Body of pancreas (tissue), 4 donors: ENCODE results near the gene OR10H3. TPM values are rescaled to one million over a fixed set of nuclear protein-coding genes. Genes with fewer than 3 reads are reported as not detected.
A peak's percentile ranks its signal among the peaks of the same experiment; 100 is the strongest.

Experiments used
- ATAC-seq: fragments of 150-250 bp; one replicate; pipeline ENCODE4 v1.9.1; 2016
- DNase-seq, 4 donors: peaks; one replicate each; pipeline ENCODE4 v3.0.0-alpha.2; 2019
- H3K27ac ChIP-seq, 4 donors: fragments of 200-600 bp; sonication (generic); 1 replicate in 3 of 4; 2 replicates in 1 of 4; pipeline versions ENCODE4 v1.5.1 to v1.6.1; 2016 to 2019; ENCODE audit warnings: mild to moderate bottlenecking in 1 of 4, mixed read lengths in 1 of 4, moderate library complexity in 1 of 4
- H3K27me3 ChIP-seq, 2 donors: fragments of 200-600 bp; sonication (generic); one replicate each; pipeline ENCODE4 v1.6.0; 2016; ENCODE audit warnings: mild to moderate bottlenecking in 1 of 2
- H3K36me3 ChIP-seq, 2 donors: fragments of 200-600 bp; sonication (generic); replicated peaks in 1 of 2; 2 replicates each; pipeline ENCODE4 v1.5.1; 2016; ENCODE audit warnings: low read depth in 2 of 2; ENCODE audit not compliant: insufficient read depth in 1 of 2
- H3K4me1 ChIP-seq: fragments of 200-600 bp; sonication (generic); one replicate; pipeline ENCODE4 v1.6.0; 2016
- H3K4me3 ChIP-seq, 2 donors: fragments of 200-600 bp; sonication (generic); 1 replicate in 1 of 2; 2 replicates in 1 of 2; pipeline ENCODE4 v1.5.1; 2016 to 2019
- H3K9me3 ChIP-seq, 3 donors: fragments of 200-600 bp; sonication (generic); 1 replicate in 2 of 3; 2 replicates in 1 of 3; pipeline ENCODE4 v1.5.1; 2016
- POLR2A ChIP-seq, 3 donors: fragments of 450-650 bp; IDR thresholded peaks; one replicate each; pipeline ENCODE4 v1.6.1; 2016; ENCODE audit warnings: antibody characterized with exemption in 3 of 3, mild to moderate bottlenecking in 2 of 3
- WGBS, 2 donors: methylation state at CpG; one replicate each; pipeline ENCODE4 v1.1.5; 2017; 5-methylcytosine and 5-hydroxymethylcytosine counted together
- intact Hi-C: fragments of 100-400 bp; cut with DNase I; formaldehyde crosslinking; loops from one replicate; pipeline ENCODE4 v1.15.1; 2023
- total RNA-seq, 2 donors: library from RNA; depleted of rRNA; stranded (reverse); fragments of >200 nt; gene quantifications; one replicate each; pipeline ENCODE4 v1.1.0, GENCODE V29; 2016
- TF ChIP-seq, protein P1 (sequence below), 7 experiments: fragments of 450-650 bp in 4 of 7; fragments of 200-600 bp in 3 of 7; sonication (generic) in 3 of 7; IDR thresholded peaks; one replicate each; pipeline ENCODE4 v1.5.1; 2016 to 2019; ENCODE audit warnings: antibody characterized with exemption in 7 of 7

Gene OR10H3
- total RNA-seq, 2 donors from 2014 or later: not detected

DNA sequence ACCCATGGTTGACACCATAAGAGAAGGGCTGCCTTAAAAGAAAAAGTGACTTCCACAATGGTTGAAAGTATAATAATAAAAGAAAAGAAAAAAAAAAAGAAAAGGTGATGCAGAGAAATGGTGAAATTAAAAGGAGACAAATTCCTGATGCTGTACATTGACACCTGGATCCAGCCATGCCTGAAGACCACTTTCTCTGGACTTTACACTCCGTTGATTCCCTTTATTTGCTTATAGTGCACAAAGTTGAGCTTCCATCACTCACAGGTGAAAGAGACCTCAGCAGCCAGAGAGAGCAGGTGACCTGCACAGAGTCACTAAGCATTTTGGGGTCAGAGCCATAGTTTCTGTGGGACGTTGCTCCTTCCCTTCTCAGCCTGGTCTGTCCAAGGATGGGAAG lies 37.5 kb downstream of the OR10H3 start:
- Histone ChIP-seq H3K27ac (no peak overlapping the region), H3K27me3 (no peaks in the 10 kb centered on the region), H3K4me1 (peaks cover 9% of the 10 kb centered on the region), H3K4me3 (no peak overlapping the region), H3K36me3 (no peaks in the 10 kb centered on the region), H3K9me3 (no peaks in the 10 kb centered on the region)
- 25 to 43% methylated on average over 2 of the region's 2 CpGs for WGBS, 2 donors
- DNase-seq (no peak), ATAC-seq (no peak)
- intact Hi-C loops: no loop called here
- TF ChIP-seq, protein P1, sequence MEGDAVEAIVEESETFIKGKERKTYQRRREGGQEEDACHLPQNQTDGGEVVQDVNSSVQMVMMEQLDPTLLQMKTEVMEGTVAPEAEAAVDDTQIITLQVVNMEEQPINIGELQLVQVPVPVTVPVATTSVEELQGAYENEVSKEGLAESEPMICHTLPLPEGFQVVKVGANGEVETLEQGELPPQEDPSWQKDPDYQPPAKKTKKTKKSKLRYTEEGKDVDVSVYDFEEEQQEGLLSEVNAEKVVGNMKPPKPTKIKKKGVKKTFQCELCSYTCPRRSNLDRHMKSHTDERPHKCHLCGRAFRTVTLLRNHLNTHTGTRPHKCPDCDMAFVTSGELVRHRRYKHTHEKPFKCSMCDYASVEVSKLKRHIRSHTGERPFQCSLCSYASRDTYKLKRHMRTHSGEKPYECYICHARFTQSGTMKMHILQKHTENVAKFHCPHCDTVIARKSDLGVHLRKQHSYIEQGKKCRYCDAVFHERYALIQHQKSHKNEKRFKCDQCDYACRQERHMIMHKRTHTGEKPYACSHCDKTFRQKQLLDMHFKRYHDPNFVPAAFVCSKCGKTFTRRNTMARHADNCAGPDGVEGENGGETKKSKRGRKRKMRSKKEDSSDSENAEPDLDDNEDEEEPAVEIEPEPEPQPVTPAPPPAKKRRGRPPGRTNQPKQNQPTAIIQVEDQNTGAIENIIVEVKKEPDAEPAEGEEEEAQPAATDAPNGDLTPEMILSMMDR (IDR thresholded peaks at IDR 0.05): no peak
- no peak for TF ChIP-seq POLR2A (IDR thresholded peaks at IDR 0.05)

- ATAC-seq: no peak
- no peak for DNase-seq
Observed at GRCh38 chr19:15776264-15776663, 38.5 kb downstream of the OR10H3 start.

GRCh38 chr19:15776991-15777970 lies 39.5 kb downstream of the OR10H3 start:
- no peak for TF ChIP-seq POLR2A (IDR thresholded peaks at IDR 0.05)
- TF ChIP-seq, protein P1 (IDR thresholded peaks at IDR 0.05): no peak
- ATAC-seq (no peak), DNase-seq (no peak)
- no peak overlapping the region for H3K27ac ChIP-seq
- 42 to 45% methylated on average over 9 of the region's 9 CpGs for WGBS, 2 donors
- H3K9me3 ChIP-seq: no peaks in the 10 kb centered on the region
- intact Hi-C loops: no loop called here
- H3K4me3 ChIP-seq: no peak overlapping the region
- no peaks in the 10 kb centered on the region for H3K36me3 ChIP-seq
- H3K27me3 ChIP-seq: no peaks in the 10 kb centered on the region
- H3K4me1 ChIP-seq: peaks cover 12% of the 10 kb centered on the region

More at GRCh38 chr19:15776264-15776663, 38.5 kb downstream of the OR10H3 start:
- intact Hi-C loops: no loop called here
- TF ChIP-seq, protein P1 (IDR thresholded peaks at IDR 0.05): no peak
- no peak for TF ChIP-seq POLR2A (IDR thresholded peaks at IDR 0.05)
- no peaks in the 10 kb centered on the region for H3K27me3 ChIP-seq
- H3K4me3 ChIP-seq: no peak overlapping the region
- H3K36me3 ChIP-seq: no peaks in the 10 kb centered on the region
- no peaks in the 10 kb centered on the region for H3K9me3 ChIP-seq
- H3K27ac ChIP-seq: no peak overlapping the region
- 73 to 83% methylated on average over 4 of the region's 4 CpGs for WGBS, 2 donors
- H3K4me1 ChIP-seq: peaks cover 12% of the 10 kb centered on the region

DNA sequence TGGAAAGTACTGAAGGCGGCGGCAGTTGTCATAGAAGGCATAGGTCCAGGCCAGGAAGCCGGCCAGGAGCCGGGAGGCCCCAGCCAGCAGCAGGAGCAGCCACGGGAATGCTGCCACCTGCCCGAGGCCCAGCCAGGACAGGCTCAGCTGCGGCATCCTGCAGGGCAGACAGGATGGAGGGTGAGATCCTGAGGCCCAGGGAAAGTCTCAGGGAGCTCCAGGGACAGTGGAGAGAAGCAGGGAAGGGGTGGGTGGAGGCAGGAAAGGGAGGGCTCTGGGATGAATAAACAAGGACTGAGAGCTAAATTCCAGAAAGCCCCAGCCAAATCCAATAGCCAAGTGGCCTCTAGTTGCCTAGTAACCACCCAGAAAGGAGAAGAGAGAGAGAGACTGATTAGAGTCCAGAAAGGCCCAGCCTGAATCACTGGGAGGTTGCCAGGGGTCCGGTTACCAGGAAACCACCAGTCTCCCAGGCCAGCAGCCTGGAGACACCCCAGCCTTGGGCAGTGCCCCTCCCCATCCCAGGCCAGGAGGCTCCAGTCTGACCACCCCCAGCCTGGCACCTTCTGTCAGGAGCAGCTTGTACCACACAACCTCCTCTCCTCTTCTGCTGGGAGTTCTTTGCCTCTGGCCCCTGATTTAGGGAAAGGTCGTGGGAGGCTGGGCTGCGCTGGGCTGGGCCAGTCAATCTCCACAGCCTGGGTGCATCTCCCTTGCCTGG lies 42.1 kb downstream of the OR10H3 start:
- no peak overlapping the region for H3K4me3 ChIP-seq
- peak overlapping the region in 3 of 4 donors; percentile 8 to 60 (median 58) for H3K27ac ChIP-seq
- H3K27me3 ChIP-seq: no peaks in the 10 kb centered on the region
- DNase-seq: peak; percentile 52 to 81 (median 75)
- WGBS, 2 donors: 0 to 10% methylated on average over 5 to 9 of the region's 10 CpGs
- H3K36me3 ChIP-seq: no peaks in the 10 kb centered on the region
- peaks cover 12% of the 10 kb centered on the region for H3K4me1 ChIP-seq
- TF ChIP-seq, protein P1 (IDR thresholded peaks at IDR 0.05): no peak
- no peak for TF ChIP-seq POLR2A (IDR thresholded peaks at IDR 0.05)
- ATAC-seq: peak; percentile 82
- no peaks in the 10 kb centered on the region for H3K9me3 ChIP-seq
- intact Hi-C loops: no loop called here
